ENCODE data around the gene ZSCAN31. TPM values are rescaled to one million over a fixed set of nuclear protein-coding genes. Genes with fewer than 3 reads are reported as not detected.

The ZSCAN31 gene
- total and polyA plus RNA-seq, 9 of the 15 experiments (the other 6 are each of a cell fraction or from before 2014, with no cell fraction given), result 3.9 to 12.1 (median 7.0) TPM

- no peak for TF ChIP-seq PBX2 (CRISPR knock-in tag; IDR thresholded peaks at IDR 0.05; ENCODE audit: low read depth)
- TF ChIP-seq PBX2 (tag; conservative IDR thresholded peaks at IDR 0.05; ENCODE audit: low read depth), result peak; percentile 70
- peak; percentile 77; the same call in 1 of the 2 replicates for TF ChIP-seq ZNF75A (CRISPR knock-in tag; IDR thresholded peaks at IDR 0.05)
- peak; percentile 76; the same call in 1 of the 2 replicates for TF ChIP-seq DIDO1 (tag; IDR thresholded peaks at IDR 0.05; ENCODE audit: low read depth)
- TF ChIP-seq SUPT5H (IDR thresholded peaks at IDR 0.05), result no peak; the same call in 1 of the 2 replicates
- TF ChIP-seq CREB3 (tag; conservative IDR thresholded peaks at IDR 0.05; ENCODE audit: low read depth), result peak; percentile 98
- 0 out of 2 replicates have a peak, but pooled peaks have one; percentile 35 for TF ChIP-seq BCOR (IDR thresholded peaks at IDR 0.05)
- 0 out of 2 replicates have a peak, but pooled peaks have one; percentile 61 for TF ChIP-seq GATAD2B (IDR thresholded peaks at IDR 0.05; ENCODE audit: borderline replicate concordance)
- TF ChIP-seq TCFL5 (CRISPR knock-in tag; conservative IDR thresholded peaks at IDR 0.05), result peak; percentile 96
- TF ChIP-seq ESRRA (IDR thresholded peaks at IDR 0.05; ENCODE audit: borderline replicate concordance, low read depth), result peak; percentile 97; the same call in 1 of the 2 replicates
- TF ChIP-seq TCF7 (IDR thresholded peaks at IDR 0.05; ENCODE audit: borderline replicate concordance), result no peak
- no peak for TF ChIP-seq NR0B1 (IDR thresholded peaks at IDR 0.05; ENCODE audit: partially characterized antibody)
- peak; percentile 95 for TF ChIP-seq ZNF449 (CRISPR knock-in tag; IDR thresholded peaks at IDR 0.05)
- peak; percentile 87 for TF ChIP-seq TEAD4 (IDR thresholded peaks at IDR 0.05; ENCODE audit: low read length)
- TF ChIP-seq TEAD4 (CRISPR knock-in tag; IDR thresholded peaks at IDR 0.05; ENCODE audit: borderline replicate concordance), result no peak
- TF ChIP-seq MCM7 (IDR thresholded peaks at IDR 0.05), result 0 out of 4 replicates have a peak, but pooled peaks of 1 of the 2 experiments have one; percentile 66
- TF ChIP-seq ETV1 (tag; conservative IDR thresholded peaks at IDR 0.05; ENCODE audit: low read depth), result peak; percentile 44
- 0 out of 2 replicates have a peak, but pooled peaks have one; percentile 22 for TF ChIP-seq DNMT1 (IDR thresholded peaks at IDR 0.05)
- peak; percentile 97; the same call in 1 of the 2 replicates for TF ChIP-seq ZBTB26 (CRISPR knock-in tag; IDR thresholded peaks at IDR 0.05)
- TF ChIP-seq ZNF197 (CRISPR knock-in tag; IDR thresholded peaks at IDR 0.05; ENCODE audit: low read depth), result peak; percentile 95
Observed at GRCh38 chr6:28336284-28337120, 554 bp upstream of the ZSCAN31 start (continued).

All from K562 (cell line).